H1 (cell line): ENCODE results near the gene FZD8. TPM values are rescaled to one million over a fixed set of nuclear protein-coding genes. Genes with fewer than 3 reads are reported as not detected.
A peak's percentile ranks its signal among the peaks of the same experiment; 100 is the strongest.

ENCODE experiments used
- CTCF ChIA-PET: fragments of 300-600 bp; sonication (Branson Sonifier 250); formaldehyde crosslinking; loops from one replicate; lab custom pipeline; 2021; ENCODE audit not compliant: partially characterized antibody; lab: Charles Lee
- POLR2A ChIA-PET: fragments of 300-600 bp; sonication (Branson Sonifier 250); formaldehyde crosslinking; loops from one replicate; lab custom pipeline; 2021; ENCODE audit warnings: inconsistent platforms; ENCODE audit not compliant: partially characterized antibody; lab: Charles Lee
- DNase-seq, 2 experiments: peaks; one replicate each; pipeline versions ENCODE4 v3.0.0 to v3.0.0-alpha.2; 2010 to 2022; ENCODE audit warnings: low spot score in 2 of 2, low read depth in 1 of 2, mixed read lengths in 1 of 2
- FAIRE-seq: peaks from 2 replicates; lab custom pipeline; 2011; peaks lifted over from hg19 to GRCh38; lab: Jason Lieb, UNC
- H2AFZ ChIP-seq: 2 replicates; pipeline ENCODE4 v1.8.1; 2012; ENCODE audit warnings: low read length, inconsistent platforms
- H2AK5ac ChIP-seq: 2 replicates; pipeline ENCODE4 v1.6.1; 2013; ENCODE audit warnings: low read depth, low read length
- H2BK120ac ChIP-seq: replicated peaks from 2 replicates; pipeline ENCODE3; 2013; ENCODE audit warnings: low read depth, low read length, inconsistent platforms
- H2BK12ac ChIP-seq: 2 replicates; pipeline ENCODE4 v1.6.1; 2013; ENCODE audit warnings: low read depth, low read length
- H2BK15ac ChIP-seq: 2 replicates; pipeline ENCODE4 v1.6.1; 2013; ENCODE audit warnings: low read length
- H2BK20ac ChIP-seq: 2 replicates; pipeline ENCODE4 v1.6.1; 2013; ENCODE audit warnings: low read length
- H2BK5ac ChIP-seq: 2 replicates; pipeline ENCODE4 v1.6.1; 2013; ENCODE audit warnings: low read depth, low read length
- H3K14ac ChIP-seq: 2 replicates; pipeline ENCODE4 v1.6.1; 2013; ENCODE audit warnings: inconsistent platforms; ENCODE audit not compliant: insufficient read length
- H3K18ac ChIP-seq: 2 replicates; pipeline ENCODE4 v1.6.1; 2013; ENCODE audit warnings: low read length; ENCODE audit errors: extremely low read depth
- H3K23ac ChIP-seq: 2 replicates; pipeline ENCODE4 v1.6.1; 2013; ENCODE audit warnings: inconsistent platforms; ENCODE audit not compliant: insufficient read length
- H3K23me2 ChIP-seq: 2 replicates; pipeline ENCODE4 v1.6.1; 2013; ENCODE audit warnings: low read depth, low read length
- H3K27ac ChIP-seq: 2 replicates; pipeline ENCODE4 v1.6.1; 2011; ENCODE audit warnings: low read depth, low read length, inconsistent platforms
- H3K27me3 ChIP-seq, 4 experiments: replicated peaks in 1 of 4; 1 replicate in 1 of 4; 2 replicates in 3 of 4; pipeline versions ENCODE4 v1.6.1 to v1.8.1; 2011 to 2013; ENCODE audit warnings: low read length in 3 of 4, mild to moderate bottlenecking in 3 of 4, inconsistent platforms in 2 of 4, mixed read lengths in 2 of 4, moderate library complexity in 1 of 4; ENCODE audit not compliant: control insufficient read depth in 3 of 4, insufficient read depth in 3 of 4; ENCODE audit errors: extremely low read depth in 1 of 4
- H3K36me3 ChIP-seq, 4 experiments: 2 replicates each; pipeline versions ENCODE4 v1.6.1 to v1.8.1; 2011 to 2013; ENCODE audit warnings: mild to moderate bottlenecking in 4 of 4, low read length in 3 of 4, moderate library complexity in 2 of 4, control low read depth in 1 of 4, inconsistent platforms in 1 of 4; ENCODE audit not compliant: insufficient read depth in 4 of 4, control insufficient read depth in 2 of 4
- H3K4ac ChIP-seq: replicated peaks from 2 replicates; pipeline ENCODE3; 2013; ENCODE audit warnings: low read length, low read depth, mixed read lengths, inconsistent platforms; ENCODE audit not compliant: insufficient read length
- H3K4me1 ChIP-seq, 4 experiments: replicated peaks in 1 of 4; 1 replicate in 1 of 4; 2 replicates in 3 of 4; pipeline versions ENCODE4 v1.6.1 to v1.8.1; 2011 to 2013; ENCODE audit warnings: low read length in 3 of 4, inconsistent platforms in 2 of 4, mixed read lengths in 1 of 4; ENCODE audit not compliant: insufficient read depth in 4 of 4, control insufficient read depth in 3 of 4
- H3K4me2 ChIP-seq, 2 experiments: 2 replicates each; pipeline versions ENCODE4 v1.6.1 to v1.8.1; 2011 to 2013; ENCODE audit warnings: low read depth in 2 of 2, low read length in 2 of 2, control low read depth in 1 of 2, inconsistent platforms in 1 of 2, mild to moderate bottlenecking in 1 of 2; ENCODE audit not compliant: insufficient read depth in 1 of 2
- H3K4me3 ChIP-seq, 4 experiments: fragments of 200-600, 300-600 bp in 1 of 4; sonication (generic), shearing (Covaris generic), sonication (Bioruptor Twin) in 1 of 4; 2 replicates each; pipeline versions ENCODE4 v1.5.1 to v1.8.1; 2011 to 2016; ENCODE audit warnings: low read length in 4 of 4, low read depth in 3 of 4, control low read depth in 2 of 4, inconsistent platforms in 2 of 4, mild to moderate bottlenecking in 2 of 4, mixed read lengths in 1 of 4, moderate library complexity in 1 of 4; ENCODE audit not compliant: insufficient read depth in 2 of 4; ENCODE audit errors: extremely low read depth in 1 of 4
- H3K56ac ChIP-seq: replicated peaks from 2 replicates; pipeline ENCODE3; 2013; ENCODE audit warnings: low read depth, mild to moderate bottlenecking, mixed read lengths, low read length, inconsistent platforms; ENCODE audit not compliant: insufficient read length
- H3K79me1 ChIP-seq: 2 replicates; pipeline ENCODE4 v1.6.1; 2013; ENCODE audit warnings: low read depth, low read length, control low read depth
- H3K79me2 ChIP-seq, 2 experiments: 2 replicates each; pipeline versions ENCODE4 v1.6.1 to v1.8.1; 2012 to 2013; ENCODE audit warnings: low read length in 2 of 2, mild to moderate bottlenecking in 2 of 2, inconsistent platforms in 1 of 2; ENCODE audit not compliant: insufficient read depth in 2 of 2, control insufficient read depth in 1 of 2
- H3K9ac ChIP-seq, 4 experiments: replicated peaks in 1 of 4; 1 replicate in 1 of 4; 2 replicates in 3 of 4; pipeline versions ENCODE4 v1.6.1 to v1.8.1; 2011 to 2013; ENCODE audit warnings: low read depth in 3 of 4, low read length in 3 of 4, control low read depth in 2 of 4, mild to moderate bottlenecking in 2 of 4, moderate library complexity in 2 of 4, inconsistent platforms in 1 of 4; ENCODE audit errors: extremely low read depth in 1 of 4
- H3K9me3 ChIP-seq, 2 experiments: 2 replicates each; pipeline versions ENCODE4 v1.6.1 to v1.8.1; 2012 to 2013; ENCODE audit warnings: mild to moderate bottlenecking in 2 of 2, moderate library complexity in 2 of 2, control low read depth in 1 of 2, inconsistent platforms in 1 of 2, low read depth in 1 of 2, low read length in 1 of 2, mixed read lengths in 1 of 2; ENCODE audit not compliant: insufficient read depth in 2 of 2
- H4K20me1 ChIP-seq, 2 experiments: replicated peaks in 1 of 2; 2 replicates each; pipeline versions ENCODE3 to v1.8.1; 2011 to 2013; ENCODE audit warnings: inconsistent platforms in 2 of 2, low read length in 2 of 2, mild to moderate bottlenecking in 1 of 2; ENCODE audit not compliant: insufficient read depth in 2 of 2, control insufficient read depth in 1 of 2
- H4K5ac ChIP-seq: 2 replicates; pipeline ENCODE4 v1.6.1; 2013; ENCODE audit warnings: low read length, low read depth, mixed read lengths, inconsistent platforms; ENCODE audit not compliant: insufficient read length
- H4K8ac ChIP-seq: 2 replicates; pipeline ENCODE4 v1.8.0; 2013; ENCODE audit warnings: mild to moderate bottlenecking, moderate library complexity, low read length, inconsistent platforms; ENCODE audit not compliant: insufficient read depth; ENCODE audit errors: extremely low read depth
- H4K91ac ChIP-seq: replicated peaks from 2 replicates; pipeline ENCODE3; 2013; ENCODE audit warnings: low read length, mixed read lengths, inconsistent platforms; ENCODE audit not compliant: insufficient read length
- CBX5 ChIP-seq: fragments of 300-800, 300-1000 bp; sonication (generic); IDR thresholded peaks from 2 replicates; pipeline ENCODE4 v1.7.1; 2016; ENCODE audit warnings: antibody characterized with exemption, low read length, low read depth
- CHD2 ChIP-seq: IDR thresholded peaks from 2 replicates; pipeline ENCODE4 v1.6.1; 2012; ENCODE audit warnings: low read length, improper control_type of control experiment
- EGR1 ChIP-seq: IDR thresholded peaks from 2 replicates; pipeline ENCODE4 v1.6.1; 2011; ENCODE audit warnings: low read depth, low read length, borderline replicate concordance
- JUND ChIP-seq: IDR thresholded peaks from 2 replicates; pipeline ENCODE4 v1.6.1; 2011; ENCODE audit warnings: mild to moderate bottlenecking, improper control_type of control experiment, low read length
- MAX ChIP-seq: IDR thresholded peaks from 2 replicates; pipeline ENCODE4 v1.6.1; 2012; ENCODE audit warnings: inconsistent platforms
- NANOG ChIP-seq: IDR thresholded peaks from 2 replicates; pipeline ENCODE4 v1.6.1; 2011; ENCODE audit warnings: low read length, low read depth, mild to moderate bottlenecking, inconsistent platforms; ENCODE audit not compliant: insufficient read depth, poor library complexity, severe bottlenecking
- RAD21 ChIP-seq, 2 experiments: IDR thresholded peaks in 1 of 2; conservative IDR thresholded peaks in 1 of 2; 2 replicates each; pipeline ENCODE4 v1.6.1; 2011; ENCODE audit warnings: low read depth in 2 of 2, low read length in 2 of 2, improper control_type of control experiment in 1 of 2, inconsistent platforms in 1 of 2, mild to moderate bottlenecking in 1 of 2, moderate library complexity in 1 of 2
- SIN3A ChIP-seq, 2 experiments: IDR thresholded peaks in 1 of 2; conservative IDR thresholded peaks in 1 of 2; 2 replicates each; pipeline ENCODE4 v1.6.1; 2011 to 2012; ENCODE audit warnings: low read length in 2 of 2, improper control_type of control experiment in 1 of 2, low read depth in 1 of 2, mild to moderate bottlenecking in 1 of 2
- SP4 ChIP-seq: IDR thresholded peaks from 2 replicates; pipeline ENCODE4 v1.6.1; 2012; ENCODE audit warnings: low read length, inconsistent platforms
- SRF ChIP-seq: IDR thresholded peaks from 2 replicates; pipeline ENCODE4 v1.6.1; 2011; ENCODE audit warnings: mild to moderate bottlenecking, low read depth, low read length, moderate library complexity
- WGBS, 2 experiments: shearing (Covaris generic) in 1 of 2; methylation state at CpG; one replicate each; pipeline versions ENCODE4 v1.1.6 to v1.1.7; 2013 to 2015; ENCODE audit warnings: low lambda C conversion rate in 2 of 2, mixed read lengths in 2 of 2, inconsistent platforms in 1 of 2, low coverage in 1 of 2, missing lambda C conversion rate in 1 of 2; ENCODE audit not compliant: insufficient replicate concordance in 2 of 2, insufficient coverage in 1 of 2, insufficient read length in 1 of 2; ENCODE audit errors: extremely low coverage in 1 of 2, missing lambda C conversion rate in 1 of 2; 5-methylcytosine and 5-hydroxymethylcytosine counted together
- polyA plus RNA-seq, 7 experiments: library from polyadenylated mRNA; depleted of rRNA in 3 of 7; stranded (reverse) in 5 of 7; unstranded in 2 of 7; fragments of >200 nt in 5 of 7; fragments of 200-250 nt in 2 of 7; gene quantifications; 1 replicate in 5 of 7; 2 replicates in 1 of 7; 4 replicates in 1 of 7; pipeline versions ENCODE4 v1.2.1 to v1.2.3, GENCODE V29; 2011 to 2013; ENCODE audit warnings: missing spikeins in 2 of 7, mixed read lengths in 2 of 7
- total RNA-seq: library from RNA; stranded (reverse); fragmentation: NEBNext Ultra II Directional; extraction: Animal tissue kit (Norgen Biotek cat#: 25700); gene quantifications from 2 replicates; pipeline ENCODE4 v1.2.1, GENCODE V29; 2021

Gene FZD8
- total and polyA plus RNA-seq, 2 of the 8 experiments (the other 6 are each of a cell fraction or from before 2014, with no cell fraction given), result 4.8 to 7.1 TPM

DNA sequence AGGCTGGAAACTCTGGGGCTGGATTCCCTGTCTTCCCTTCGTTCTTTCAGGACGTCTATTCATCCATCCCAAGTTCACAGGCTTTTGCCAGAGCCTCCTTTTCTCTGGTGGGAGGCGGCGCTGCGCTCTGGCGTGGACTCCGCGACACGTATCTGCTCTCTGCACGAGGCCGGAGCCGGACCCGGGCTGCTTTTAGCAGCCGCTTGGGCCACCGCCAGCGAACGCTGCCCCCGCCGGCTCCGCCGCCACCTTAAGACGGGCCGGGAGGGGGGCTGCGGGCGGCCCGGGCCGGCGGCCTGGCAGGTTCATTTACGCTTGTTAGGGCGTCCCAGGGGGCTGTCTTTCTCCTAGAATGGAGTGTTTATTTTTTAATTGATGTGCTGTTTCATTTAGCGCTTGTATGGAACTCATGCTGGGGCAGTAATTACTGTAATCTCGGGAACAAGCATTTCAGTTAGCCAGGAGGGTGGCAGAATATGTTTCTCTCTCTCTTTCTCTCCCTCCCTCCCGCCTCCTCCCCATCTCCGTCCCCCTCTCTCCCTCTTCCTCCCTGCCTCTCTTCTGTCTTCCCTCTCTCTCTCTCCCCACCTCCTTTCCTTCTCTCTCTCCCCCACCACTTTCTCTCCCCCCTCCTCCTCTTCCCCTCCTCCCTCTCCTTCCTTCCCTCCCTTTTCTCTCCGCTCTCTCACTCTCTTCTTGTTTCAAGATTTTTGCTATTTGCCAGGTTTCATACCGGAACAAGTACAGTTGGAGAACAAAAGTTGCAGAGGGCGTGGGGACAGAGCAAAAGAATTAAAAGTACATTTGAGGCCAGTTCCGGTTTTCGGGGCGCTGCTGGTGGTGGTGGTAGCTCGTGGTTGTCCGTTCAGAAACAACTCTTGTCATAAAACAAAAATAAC, 1.3 kb upstream of the FZD8 start:
- peaks cover 3 to 13% (median 6%) of the 10 kb centered on the region in 4 experiments for H3K27me3 ChIP-seq
- H2BK5ac ChIP-seq, result no peak overlapping the region; the same call in 1 of the 2 replicates
- peak overlapping the region; percentile 78 for H3K18ac ChIP-seq
- no peak overlapping the region for H3K14ac ChIP-seq
- H3K4me1 ChIP-seq, result peaks cover 0 to 11% (median 8%) of the 10 kb centered on the region in 4 experiments; a peak in 6 of 7 replicates
- H3K9ac ChIP-seq, result no peak overlapping the region; a peak in 1 of 7 replicates
- CTCF ChIA-PET, result interaction anchor here (0.7 to 1.8 kb wide), 5 partner anchors 8 to 790 kb away, joined by 3 to 13 read pairs (median 4); no protein-coding TSS in a partner anchor
- H2BK120ac ChIP-seq, result no peak overlapping the region
- peaks cover 34% of the 10 kb centered on the region for H3K23me2 ChIP-seq
- FAIRE-seq, result no peak
- H3K4me2 ChIP-seq, result peak overlapping the region; percentile 58 to 99
- no peak overlapping the region for H3K4ac ChIP-seq
- no peak overlapping the region for H4K8ac ChIP-seq
- H2AK5ac ChIP-seq, result no peak overlapping the region
- no peak overlapping the region for H4K91ac ChIP-seq
- no peak overlapping the region for H3K27ac ChIP-seq
- peak in 1 of 2 experiments; percentile 78 for DNase-seq
- no peak overlapping the region for H2BK15ac ChIP-seq
- no peaks in the 10 kb centered on the region for H3K36me3 ChIP-seq
- WGBS, 2 experiments, result 1% methylated on average over 29 of the region's 42 CpGs; no CpG with 5 or more reads in 1 of the 2 experiments
- H3K56ac ChIP-seq, result no peak overlapping the region
- 0 out of 2 replicates have a peak overlapping the region, but pooled peaks have one; percentile 9 for H2AFZ ChIP-seq
- H2BK12ac ChIP-seq, result no peak overlapping the region
- H3K4me3 ChIP-seq, result peak overlapping the region; percentile 63 to 82 (median 67)
- POLR2A ChIA-PET, result interaction anchor here (0.6 to 1.4 kb wide), 3 partner anchors 53 to 457 kb away, joined by 3 to 4 read pairs (median 4); no protein-coding TSS in a partner anchor
- no peak overlapping the region for H3K23ac ChIP-seq
- no peak overlapping the region for H4K5ac ChIP-seq
- peaks cover 0 to 3% of the 10 kb centered on the region in 2 experiments; a peak in 1 of 4 replicates for H3K79me2 ChIP-seq
- H2BK20ac ChIP-seq, result no peak overlapping the region
- no peaks in the 10 kb centered on the region; a peak in 2 of 4 replicates for H3K9me3 ChIP-seq
- peaks cover 3 to 8% of the 10 kb centered on the region in 2 experiments for H4K20me1 ChIP-seq
- no peaks in the 10 kb centered on the region for H3K79me1 ChIP-seq
- no peak for TF ChIP-seq JUND
- peak; percentile 64 for TF ChIP-seq EGR1
- TF ChIP-seq CHD2, result peak; percentile 71
- TF ChIP-seq NANOG, result peak; percentile 61
- peak in 1 of 2 experiments; percentile 70; a peak in 1 of 4 replicates for TF ChIP-seq SIN3A (conservative IDR thresholded peaks at IDR 0.05 in 1 of 2, IDR thresholded peaks at IDR 0.05 in 1 of 2; ENCODE audit: low read depth in 1 of 2, low read length in 2 of 2)
- peak; percentile 56 for TF ChIP-seq MAX
- TF ChIP-seq CBX5, result no peak
- no peak for TF ChIP-seq SP4
- peak in 1 of 2 experiments; percentile 11; a peak in 2 of 4 replicates for TF ChIP-seq RAD21 (IDR thresholded peaks at IDR 0.05 in 1 of 2, conservative IDR thresholded peaks at IDR 0.05 in 1 of 2; ENCODE audit: low read depth in 2 of 2, low read length in 2 of 2)
- no peak for TF ChIP-seq SRF
